Aorta (tissue), 5 donors: Measurements from ENCODE around the gene MTTP. TPM values are rescaled to one million over a fixed set of nuclear protein-coding genes. Genes with fewer than 3 reads are reported as not detected.

Experiments
- ATAC-seq: fragments of 200-7000 bp; cut with Tn5 transposase; one replicate; pipeline ENCODE4 v1.9.1; 2022; ENCODE audit warnings: moderate library complexity; ENCODE audit not compliant: low FRiP score
- DNase-seq, 2 donors: peaks; one replicate each; pipeline ENCODE4 v3.0.0-alpha.2; 2020
- H3K27ac ChIP-seq, 2 donors: one replicate each; pipeline ENCODE4 v1.5.1; 2013; ENCODE audit warnings: low read length in 2 of 2, mild to moderate bottlenecking in 2 of 2, moderate library complexity in 2 of 2, control low read depth in 1 of 2, inconsistent platforms in 1 of 2, low read depth in 1 of 2
- H3K27me3 ChIP-seq, 2 donors: one replicate each; pipeline ENCODE4 v1.6.1; 2013; ENCODE audit warnings: control low read depth in 1 of 2, low read length in 1 of 2, mild to moderate bottlenecking in 1 of 2, moderate library complexity in 1 of 2; ENCODE audit not compliant: insufficient read depth in 2 of 2, control insufficient read depth in 1 of 2
- H3K36me3 ChIP-seq, 2 donors: one replicate each; pipeline ENCODE4 v1.6.1; 2013; ENCODE audit warnings: control low read depth in 1 of 2, low read length in 1 of 2, mild to moderate bottlenecking in 1 of 2; ENCODE audit not compliant: insufficient read depth in 2 of 2, control insufficient read depth in 1 of 2
- H3K4me1 ChIP-seq, 2 donors: one replicate each; pipeline ENCODE4 v1.6.1; 2013; ENCODE audit warnings: low read length in 2 of 2, control low read depth in 1 of 2, mild to moderate bottlenecking in 1 of 2, moderate library complexity in 1 of 2; ENCODE audit not compliant: insufficient read depth in 2 of 2, control insufficient read depth in 1 of 2
- H3K4me3 ChIP-seq, 2 donors: one replicate each; pipeline ENCODE4 v1.5.1; 2013; ENCODE audit warnings: low read length in 2 of 2, control low read depth in 1 of 2, mild to moderate bottlenecking in 1 of 2
- H3K9me3 ChIP-seq: one replicate; pipeline ENCODE4 v1.6.1; 2013; ENCODE audit warnings: mild to moderate bottlenecking, low read length; ENCODE audit not compliant: control insufficient read depth
- WGBS, 2 donors: extraction: QIAGEN DNeasy Blood & Tissue Kit; methylation state at CpG; one replicate each; pipeline ENCODE4 v1.1.7; 2013; 5-methylcytosine and 5-hydroxymethylcytosine counted together
- intact Hi-C, 2 donors: fragments of 100-400 bp; cut with DNase I; formaldehyde crosslinking; loops; one replicate each; pipeline versions ENCODE4 v1.14.2 to v1.15.0; 2022
- polyA plus RNA-seq, 2 donors: library from polyadenylated mRNA; stranded (reverse); fragments of 200-250 nt; gene quantifications; one replicate each; pipeline ENCODE4 v1.2.3, GENCODE V29; 2013
- total RNA-seq, 2 donors: library from RNA; stranded (reverse); fragmentation: NEBNext Ultra II Directional; extraction: Animal tissue kit (Norgen Biotek cat#: 25700); gene quantifications; one replicate each; pipeline ENCODE4 v1.2.1, GENCODE V29; 2021
- donor health status: healthy with polysubstance abuse.
- donor health status: Bipolar disorder and iron deficiency.
- donor health status: DM: no; HTN: no; CAD: no.
- donor health status: DM: no; HTN: no; CAD: no.
- donor health status: DM: yes; HTN: yes; CAD: no.

MTTP gene
- total and polyA plus RNA-seq, 4 donors = 0.48 to 13.6 (median 0.65) TPM; not detected in 1

DNA sequence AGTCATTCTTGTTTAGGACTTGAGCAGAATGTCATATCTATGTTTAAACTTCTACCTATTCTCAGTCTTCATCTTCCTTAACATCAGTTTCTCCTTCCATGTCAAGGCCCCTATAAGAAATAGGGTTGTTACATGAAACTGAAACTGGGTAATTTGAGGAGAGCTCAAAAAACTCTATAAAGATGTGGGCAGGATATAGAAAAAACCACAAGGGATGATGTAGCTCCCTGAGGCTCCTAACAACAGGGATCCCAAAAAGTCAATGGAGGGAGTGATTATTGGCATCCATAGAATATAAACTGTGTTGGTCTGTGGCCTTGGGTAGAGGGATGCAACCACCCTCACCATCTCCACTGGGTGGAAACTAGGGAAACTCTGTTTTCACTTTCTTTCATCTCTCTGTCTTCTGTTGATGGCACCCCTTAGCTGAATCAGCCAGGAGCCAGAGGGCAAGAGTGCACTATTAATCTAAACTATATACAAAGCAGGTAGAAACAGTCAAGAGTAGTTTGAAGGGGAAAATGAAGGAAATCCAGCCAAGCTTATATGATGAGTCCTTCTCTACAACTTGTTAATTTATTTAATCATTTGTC is 55.4 kb downstream of the MTTP start:
- H3K27me3 ChIP-seq = no peaks in the 10 kb centered on the region
- no peaks in the 10 kb centered on the region for H3K9me3 ChIP-seq
- H3K4me1 ChIP-seq = no peaks in the 10 kb centered on the region
- ATAC-seq = no peak
- H3K27ac ChIP-seq = no peak overlapping the region
- no peak overlapping the region for H3K4me3 ChIP-seq
- no peaks in the 10 kb centered on the region for H3K36me3 ChIP-seq
- no peak for DNase-seq
- intact Hi-C loops = no loop called here

- no peak overlapping the region for H3K4me3 ChIP-seq
- 84 to 86% methylated on average over 1 of the region's 1 CpG for WGBS, 2 donors
- no peaks in the 10 kb centered on the region for H3K27me3 ChIP-seq
- DNase-seq = no peak
- no peak for ATAC-seq
- no peaks in the 10 kb centered on the region for H3K36me3 ChIP-seq
- intact Hi-C loops = no loop called here
- H3K9me3 ChIP-seq = no peaks in the 10 kb centered on the region
- no peaks in the 10 kb centered on the region for H3K4me1 ChIP-seq
- no peak overlapping the region for H3K27ac ChIP-seq
These were observed 56.3 kb downstream of the MTTP start for GRCh38 chr4:99630857-99631360.

DNA sequence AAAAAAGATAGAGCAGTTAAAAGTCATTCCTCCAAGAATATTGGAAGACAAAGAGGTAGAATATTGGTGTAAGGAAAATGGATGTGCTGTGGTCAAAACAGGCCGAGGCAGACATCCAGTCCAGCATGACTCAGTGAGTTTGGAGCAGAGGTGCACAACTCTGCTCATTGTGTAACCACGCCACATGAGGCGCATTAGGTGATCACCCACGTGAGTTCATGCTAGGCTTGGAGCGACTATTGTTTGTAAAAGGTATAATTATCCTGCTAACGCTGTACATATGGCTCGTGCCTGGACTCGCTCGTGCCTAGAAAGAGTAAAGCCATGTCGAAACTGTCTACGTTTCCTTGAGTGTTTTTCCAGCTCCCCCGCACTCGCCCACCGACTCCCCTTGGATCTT is 59.1 kb downstream of the MTTP start:
- H3K27ac ChIP-seq = no peak overlapping the region
- no peak for DNase-seq
- 92 to 93% methylated on average over 14 of the region's 14 CpGs for WGBS, 2 donors
- no peaks in the 10 kb centered on the region for H3K36me3 ChIP-seq
- H3K9me3 ChIP-seq = no peaks in the 10 kb centered on the region
- intact Hi-C loops = no loop called here
- no peaks in the 10 kb centered on the region for H3K4me1 ChIP-seq
- no peak for ATAC-seq
- H3K4me3 ChIP-seq = no peak overlapping the region
- no peaks in the 10 kb centered on the region for H3K27me3 ChIP-seq

DNA sequence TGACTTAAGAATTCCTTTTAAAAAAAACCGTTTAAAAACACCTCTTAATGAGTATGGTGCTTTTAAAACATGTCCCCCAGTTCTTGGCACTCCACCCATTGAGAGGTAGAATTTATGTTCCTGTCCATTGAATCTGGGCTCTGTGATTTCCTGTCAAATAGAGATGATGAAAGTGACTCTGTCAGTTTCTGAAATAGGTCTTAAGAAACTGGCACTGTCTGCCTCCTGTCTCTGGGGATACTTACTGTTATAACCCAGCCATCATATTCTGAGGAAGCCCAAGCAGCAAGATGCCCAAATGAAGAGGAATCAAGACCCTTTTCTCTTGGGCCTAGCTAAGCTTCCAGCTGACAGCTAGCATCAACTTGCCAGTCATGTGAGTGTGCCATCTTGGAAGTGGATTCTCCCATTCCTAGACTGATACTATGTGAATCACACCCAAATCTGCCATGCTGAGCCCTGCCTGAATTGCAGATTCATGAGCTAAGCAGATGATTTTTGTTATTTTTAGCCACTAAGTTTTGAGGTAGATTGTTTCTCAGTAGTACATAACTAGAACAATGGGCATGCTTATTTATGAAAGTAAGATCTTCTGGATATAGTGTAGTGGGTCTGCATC is 60.2 kb downstream of the MTTP start:
- Histone ChIP-seq H3K4me3 (no peak overlapping the region), H3K4me1 (no peaks in the 10 kb centered on the region), H3K27ac (no peak overlapping the region), H3K27me3 (no peaks in the 10 kb centered on the region), H3K9me3 (no peaks in the 10 kb centered on the region), H3K36me3 (no peaks in the 10 kb centered on the region)
- WGBS, 2 donors = 79 to 89% methylated on average over 1 of the region's 1 CpG
- ATAC-seq (no peak), DNase-seq (no peak)
- intact Hi-C loops = no loop called here

DNA sequence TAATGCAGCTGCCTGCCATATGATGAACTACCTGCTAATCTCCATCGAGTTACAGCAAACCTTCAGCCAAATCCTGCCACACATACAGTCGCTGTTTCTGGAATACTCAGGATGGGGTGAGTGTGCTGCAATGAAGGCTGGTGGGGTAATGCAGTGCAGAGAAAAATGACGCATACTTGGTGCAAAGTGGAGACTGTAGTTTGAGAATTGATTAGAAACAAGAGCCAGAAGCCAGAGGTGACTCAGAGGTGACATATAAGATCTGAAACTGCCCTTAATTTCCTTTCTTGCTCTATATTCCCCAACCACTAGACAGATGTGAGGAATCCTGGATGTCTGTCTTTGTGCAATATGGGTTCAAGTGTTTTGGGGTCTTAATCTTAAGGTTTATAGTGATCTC is 61.0 kb downstream of the MTTP start:
- no peak for ATAC-seq
- no peak for DNase-seq
- Histone ChIP-seq H3K27me3 (no peaks in the 10 kb centered on the region), H3K4me3 (no peak overlapping the region), H3K9me3 (no peaks in the 10 kb centered on the region), H3K27ac (no peak overlapping the region), H3K36me3 (no peaks in the 10 kb centered on the region), H3K4me1 (no peaks in the 10 kb centered on the region)
- intact Hi-C loops = no loop called here
- 89 to 92% methylated on average over 3 of the region's 3 CpGs for WGBS, 2 donors

GRCh38 chr4:99636422-99636821 is 61.8 kb downstream of the MTTP start:
- WGBS, 2 donors = 76 to 84% methylated on average over 2 of the region's 2 CpGs
- intact Hi-C loops = no loop called here
- H3K9me3 ChIP-seq = no peaks in the 10 kb centered on the region
- H3K4me3 ChIP-seq = no peak overlapping the region
- no peaks in the 10 kb centered on the region for H3K27me3 ChIP-seq
- no peak overlapping the region for H3K27ac ChIP-seq
- DNase-seq = no peak
- no peaks in the 10 kb centered on the region for H3K4me1 ChIP-seq
- no peaks in the 10 kb centered on the region for H3K36me3 ChIP-seq
- no peak for ATAC-seq

DNA sequence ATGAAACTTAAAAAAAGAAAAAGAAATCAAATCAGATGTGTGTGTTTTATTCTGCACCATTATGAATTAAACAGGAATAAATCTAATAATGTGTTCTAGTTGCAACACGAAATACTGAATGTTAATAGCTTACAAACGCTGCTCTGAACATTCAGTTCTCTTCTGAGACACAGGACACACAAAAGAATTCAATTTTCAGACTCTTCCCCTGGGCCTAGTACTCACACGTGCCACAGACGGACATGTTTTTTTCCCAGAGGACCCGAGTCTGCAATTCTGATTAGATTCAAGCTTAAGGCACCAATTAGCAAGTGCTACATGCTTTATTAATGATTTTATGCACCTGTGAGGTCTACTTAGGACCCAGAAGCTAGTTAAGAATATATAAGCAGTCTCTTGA is 62.5 kb downstream of the MTTP start:
- H3K4me1 ChIP-seq = no peaks in the 10 kb centered on the region
- WGBS, 2 donors = 63 to 76% methylated on average over 5 of the region's 5 CpGs
- ATAC-seq = no peak
- no peaks in the 10 kb centered on the region for H3K27me3 ChIP-seq
- H3K27ac ChIP-seq = no peak overlapping the region
- no peak for DNase-seq
- intact Hi-C loops = no loop called here
- H3K9me3 ChIP-seq = no peaks in the 10 kb centered on the region
- no peaks in the 10 kb centered on the region for H3K36me3 ChIP-seq
- no peak overlapping the region for H3K4me3 ChIP-seq

DNA sequence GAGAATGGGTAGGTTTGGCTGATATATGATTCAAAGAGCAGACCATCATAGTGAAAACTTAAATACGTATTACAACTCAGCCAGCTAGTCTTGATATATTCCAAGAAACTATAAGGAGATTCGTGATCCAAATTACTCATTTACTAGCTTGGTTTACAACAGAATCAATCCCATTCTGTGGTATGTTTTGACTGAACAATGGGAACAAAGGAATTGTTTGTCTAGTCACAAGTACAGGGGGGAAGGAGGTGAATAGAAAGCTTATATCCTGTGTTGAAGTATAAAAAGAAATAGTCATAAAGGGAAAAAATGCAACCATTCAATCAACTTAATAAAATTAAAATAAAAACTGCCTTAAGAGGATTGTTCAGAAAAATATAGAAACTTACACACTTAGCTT is 66.1 kb downstream of the MTTP start:
- H3K27ac ChIP-seq = no peak overlapping the region
- ATAC-seq = no peak
- DNase-seq = no peak
- intact Hi-C loops = no loop called here
- WGBS, 2 donors = 90 to 96% methylated on average over 2 of the region's 2 CpGs
- H3K9me3 ChIP-seq = no peaks in the 10 kb centered on the region
- H3K4me1 ChIP-seq = no peaks in the 10 kb centered on the region
- H3K27me3 ChIP-seq = no peaks in the 10 kb centered on the region
- H3K36me3 ChIP-seq = no peaks in the 10 kb centered on the region
- no peak overlapping the region for H3K4me3 ChIP-seq

DNA sequence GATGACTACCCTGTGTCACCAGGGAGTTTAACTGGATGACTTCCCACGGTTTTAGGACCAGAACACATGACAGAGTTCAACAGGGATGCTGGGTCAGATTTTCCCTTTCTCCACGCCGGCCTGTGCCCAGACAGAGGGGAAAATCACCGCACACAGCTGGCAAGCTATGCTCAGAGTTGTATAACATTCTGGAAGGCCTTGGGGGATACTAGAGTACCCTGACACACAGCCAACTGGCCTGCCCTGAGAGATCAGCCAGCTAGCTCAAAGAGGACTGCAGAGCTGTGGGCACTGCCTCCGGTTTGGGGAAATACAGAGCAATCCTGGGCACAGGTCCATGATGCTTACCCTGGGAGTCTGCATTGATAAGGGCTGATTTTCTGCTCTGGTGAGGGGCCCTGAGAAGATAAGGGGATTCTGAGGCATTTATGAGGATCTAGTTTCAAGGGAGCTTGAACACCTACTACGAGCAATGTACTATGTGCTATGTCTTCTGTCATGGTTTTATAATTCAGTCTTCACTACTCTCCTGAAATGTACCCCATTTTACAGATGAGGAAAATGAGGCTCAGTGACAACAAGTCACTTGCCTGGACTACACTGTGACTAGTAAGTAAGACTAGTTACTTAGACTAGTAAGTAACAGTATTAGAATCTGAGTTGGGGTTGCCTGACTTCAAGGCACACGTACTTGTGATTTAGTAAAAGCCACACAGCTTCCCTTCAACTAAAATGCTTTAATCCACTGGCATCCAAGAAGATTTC is 68.3 kb downstream of the MTTP start:
- H3K4me1 ChIP-seq = no peaks in the 10 kb centered on the region

More for the DNA sequence above, 68.3 kb downstream of the MTTP start:
- peak overlapping the region in 1 of 2 donors; percentile 76 for H3K27ac ChIP-seq
- H3K4me3 ChIP-seq = no peak overlapping the region
- ATAC-seq (peak; percentile 91), DNase-seq (peak; percentile 86)
- H3K36me3 ChIP-seq = no peaks in the 10 kb centered on the region
- 17 to 18% methylated on average over 7 of the region's 7 CpGs for WGBS, 2 donors
- no peaks in the 10 kb centered on the region for H3K27me3 ChIP-seq
- no peaks in the 10 kb centered on the region for H3K9me3 ChIP-seq
- intact Hi-C loops = no loop called here
